Activated T-cell treated with anti-CD3 and anti-CD28 coated beads, Interleukin-2, amount 50 U/mL, for 72 hours (primary cell): ENCODE data around the gene ELP6. TPM values are rescaled to one million over a fixed set of nuclear protein-coding genes. Genes with fewer than 3 reads are reported as not detected.
"Not testable (repeated sequence)": the region's sequence is repeated elsewhere in the genome, so short reads cannot be mapped to it uniquely, and the experiment has no call there.

ENCODE experiments used
- ATAC-seq, 2 donors: fragments of 150-1000 bp; cut with Tn5 transposase; replicated peaks in 1 of 2; 2 replicates each; pipeline ENCODE4 v1.10.0; 2021; ENCODE audit warnings: moderate library complexity in 2 of 2, mild to moderate bottlenecking in 1 of 2
- DNase-seq, 2 donors: peaks; one replicate each; pipeline ENCODE4 v3.0.0; 2021 to 2022; ENCODE audit warnings: mixed read lengths in 1 of 2
- H3K27ac Mint-ChIP-seq: one replicate; pipeline ENCODE4 v1.8.0; 2022; ENCODE audit warnings: mild to moderate bottlenecking, moderate library complexity, mixed read lengths
- H3K27me3 Mint-ChIP-seq: one replicate; pipeline ENCODE4 v1.8.0; 2022; ENCODE audit warnings: low read depth, mixed read lengths
- H3K36me3 Mint-ChIP-seq, 2 donors: one replicate each; pipeline ENCODE4 v1.8.0; 2022; ENCODE audit warnings: mixed read lengths in 2 of 2, mild to moderate bottlenecking in 1 of 2; ENCODE audit not compliant: insufficient read depth in 2 of 2
- H3K4me1 Mint-ChIP-seq: one replicate; pipeline ENCODE4 v1.8.0; 2022; ENCODE audit warnings: low read depth, mixed read lengths
- H3K4me3 Mint-ChIP-seq, 2 donors: one replicate each; pipeline ENCODE4 v1.8.0; 2022; ENCODE audit warnings: mild to moderate bottlenecking in 2 of 2, mixed read lengths in 2 of 2, moderate library complexity in 2 of 2
- H3K9me3 Mint-ChIP-seq, 2 donors: one replicate each; pipeline ENCODE4 v1.8.0; 2022; ENCODE audit warnings: mixed read lengths in 2 of 2
- total RNA-seq, 2 donors: library from RNA; stranded (reverse); gene quantifications; one replicate each; pipeline ENCODE4 v1.2.3, GENCODE V29; 2022

Gene ELP6
- total RNA-seq, 2 donors from 2014 or later, result 44.4 to 45.5 TPM

GRCh38 chr3:47525617-47526016 is 12.1 kb upstream of the ELP6 start:
- peaks cover 0 to 4% of the 10 kb centered on the region in 2 donors for H3K9me3 Mint-ChIP-seq
- no peaks in the 10 kb centered on the region for H3K27me3 Mint-ChIP-seq
- ATAC-seq, result no peak
- no peak for DNase-seq
- H3K4me3 Mint-ChIP-seq, result no peak overlapping the region
- H3K4me1 Mint-ChIP-seq, result peaks cover 8% of the 10 kb centered on the region
- no peak overlapping the region for H3K27ac Mint-ChIP-seq
- no peaks in the 10 kb centered on the region for H3K36me3 Mint-ChIP-seq

DNA sequence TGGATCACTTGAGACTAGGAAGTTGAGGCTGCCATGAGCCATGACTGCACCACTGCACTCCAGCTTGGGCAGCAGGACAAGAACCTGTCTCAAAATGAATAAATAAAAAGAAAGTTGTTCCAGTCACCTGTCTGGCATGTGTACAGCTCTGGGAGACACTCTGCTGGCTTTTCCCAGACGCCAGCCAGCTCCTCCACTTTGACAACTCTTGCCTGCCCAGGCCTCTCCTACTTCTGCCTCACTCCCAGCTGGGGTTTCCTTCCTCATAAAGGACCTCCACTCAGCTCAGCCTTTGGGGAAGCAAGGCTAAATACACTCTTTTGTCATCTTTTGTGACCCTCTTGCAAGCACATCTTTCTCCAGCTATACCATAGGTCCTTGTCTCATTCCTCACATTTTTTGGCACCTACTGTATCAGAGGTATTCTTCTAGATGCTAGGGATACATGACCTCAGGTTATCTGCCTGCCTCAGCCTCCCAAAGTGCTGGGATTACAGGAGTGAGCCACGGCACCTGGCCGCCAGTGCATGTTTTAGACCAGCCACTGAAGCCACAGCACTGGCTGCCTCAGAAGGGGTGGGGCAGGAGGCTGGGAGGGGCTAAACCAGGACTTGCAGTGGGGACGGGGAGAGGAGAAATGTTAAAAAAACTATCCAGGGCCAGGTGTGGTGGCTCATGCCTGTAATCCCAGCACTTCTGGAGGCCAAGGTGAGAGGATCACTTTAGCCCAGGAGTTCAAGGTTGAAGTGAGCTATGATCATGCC is 10.0 kb upstream of the ELP6 start:
- Mint-ChIP-seq H3K27me3 (no peaks in the 10 kb centered on the region), H3K27ac (no peak overlapping the region), H3K36me3 (no peaks in the 10 kb centered on the region), H3K9me3 (peaks cover 0 to 4% of the 10 kb centered on the region in 2 donors), H3K4me1 (peaks cover 8% of the 10 kb centered on the region), H3K4me3 (no peak overlapping the region)
- DNase-seq (no peak), ATAC-seq (no peak)

DNA sequence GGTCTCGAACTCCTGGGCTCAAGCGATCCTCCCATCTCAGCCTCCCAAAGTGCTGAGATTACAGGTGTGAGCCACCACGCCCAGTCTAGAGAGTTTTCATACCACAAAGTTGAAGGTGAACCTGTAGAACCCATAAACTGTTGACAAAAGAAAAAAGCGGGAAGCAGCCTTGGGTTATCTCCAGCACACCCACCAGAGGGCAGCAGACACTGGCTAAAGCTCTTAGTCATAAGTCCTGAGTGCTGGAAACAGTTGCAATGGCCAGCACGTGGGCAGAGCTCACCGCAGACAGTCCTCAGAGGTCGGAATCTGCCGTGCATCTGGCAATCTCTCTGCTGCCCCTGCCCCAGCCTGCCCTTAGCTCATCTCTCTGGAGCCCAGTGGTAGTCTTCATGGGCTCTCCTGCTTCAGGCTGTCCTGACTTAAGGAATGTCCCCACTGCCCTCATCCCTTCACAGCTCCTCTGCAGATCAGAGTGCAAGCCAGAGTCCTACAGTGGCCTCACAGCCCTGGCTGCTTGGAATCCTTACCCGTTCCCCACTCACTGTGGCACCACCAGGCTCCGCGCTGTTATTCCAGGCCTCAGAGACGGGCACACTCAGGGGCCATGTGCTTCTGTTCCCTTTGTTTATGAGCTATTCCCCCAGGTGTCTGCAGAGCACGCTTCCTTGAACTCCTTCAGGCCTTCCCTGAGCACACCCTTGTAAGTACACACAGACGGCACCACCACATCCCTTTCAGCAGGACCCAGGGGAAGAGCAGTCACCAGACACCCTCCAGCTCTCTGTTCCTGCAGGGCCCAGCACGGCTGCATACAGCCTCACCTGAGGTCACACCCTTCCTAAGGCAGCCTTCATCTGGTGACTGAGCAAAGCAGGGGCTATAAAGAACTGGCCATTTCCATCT is 8.8 kb upstream of the ELP6 start:
- ATAC-seq (peak; percentile 97 to 98), DNase-seq (peak; percentile 83)
- Mint-ChIP-seq H3K4me1 (peaks cover 8% of the 10 kb centered on the region), H3K27ac (no peak overlapping the region), H3K27me3 (no peaks in the 10 kb centered on the region), H3K9me3 (no peaks in the 10 kb centered on the region), H3K4me3 (no peak overlapping the region), H3K36me3 (no peaks in the 10 kb centered on the region)

GRCh38 chr3:47520756-47521155 is 7.2 kb upstream of the ELP6 start:
- no peak overlapping the region for H3K27ac Mint-ChIP-seq
- peaks cover 8% of the 10 kb centered on the region for H3K4me1 Mint-ChIP-seq
- no peaks in the 10 kb centered on the region for H3K27me3 Mint-ChIP-seq
- no peaks in the 10 kb centered on the region for H3K36me3 Mint-ChIP-seq
- DNase-seq (no peak), ATAC-seq (no peak)
- no peak overlapping the region for H3K4me3 Mint-ChIP-seq
- no peaks in the 10 kb centered on the region for H3K9me3 Mint-ChIP-seq

- H3K36me3 Mint-ChIP-seq, result peaks cover 0 to 2% of the 10 kb centered on the region in 2 donors
- no peak overlapping the region for H3K4me3 Mint-ChIP-seq
- no peak overlapping the region for H3K27ac Mint-ChIP-seq
- peaks cover 12% of the 10 kb centered on the region for H3K4me1 Mint-ChIP-seq
- DNase-seq (no peak), ATAC-seq (no peak)
- no peaks in the 10 kb centered on the region for H3K27me3 Mint-ChIP-seq
- no peaks in the 10 kb centered on the region for H3K9me3 Mint-ChIP-seq
Observed at GRCh38 chr3:47517937-47518336, 4.4 kb upstream of the ELP6 start.

- DNase-seq, result no peak
- H3K36me3 Mint-ChIP-seq, result peaks cover 0 to 7% of the 10 kb centered on the region in 2 donors
Observed at GRCh38 chr3:47515864-47516319, 2.4 kb upstream of the ELP6 start.

GRCh38 chr3:47515100-47515499 is 1.6 kb upstream of the ELP6 start:
- Mint-ChIP-seq H3K36me3 (peaks cover 0 to 11% of the 10 kb centered on the region in 2 donors), H3K4me1 (peaks cover 18% of the 10 kb centered on the region), H3K27ac (peak overlapping the region; percentile 91), H3K27me3 (no peaks in the 10 kb centered on the region), H3K4me3 (peak overlapping the region; percentile 63 to 75), H3K9me3 (no peaks in the 10 kb centered on the region)
- DNase-seq (no peak), ATAC-seq (no peak)

More at GRCh38 chr3:47515864-47516319, 2.4 kb upstream of the ELP6 start:
- no peaks in the 10 kb centered on the region for H3K9me3 Mint-ChIP-seq
- H3K27me3 Mint-ChIP-seq, result no peaks in the 10 kb centered on the region
- no peak overlapping the region for H3K4me3 Mint-ChIP-seq
- ATAC-seq, result no peak
- no peak overlapping the region for H3K27ac Mint-ChIP-seq
- peaks cover 18% of the 10 kb centered on the region for H3K4me1 Mint-ChIP-seq

DNA sequence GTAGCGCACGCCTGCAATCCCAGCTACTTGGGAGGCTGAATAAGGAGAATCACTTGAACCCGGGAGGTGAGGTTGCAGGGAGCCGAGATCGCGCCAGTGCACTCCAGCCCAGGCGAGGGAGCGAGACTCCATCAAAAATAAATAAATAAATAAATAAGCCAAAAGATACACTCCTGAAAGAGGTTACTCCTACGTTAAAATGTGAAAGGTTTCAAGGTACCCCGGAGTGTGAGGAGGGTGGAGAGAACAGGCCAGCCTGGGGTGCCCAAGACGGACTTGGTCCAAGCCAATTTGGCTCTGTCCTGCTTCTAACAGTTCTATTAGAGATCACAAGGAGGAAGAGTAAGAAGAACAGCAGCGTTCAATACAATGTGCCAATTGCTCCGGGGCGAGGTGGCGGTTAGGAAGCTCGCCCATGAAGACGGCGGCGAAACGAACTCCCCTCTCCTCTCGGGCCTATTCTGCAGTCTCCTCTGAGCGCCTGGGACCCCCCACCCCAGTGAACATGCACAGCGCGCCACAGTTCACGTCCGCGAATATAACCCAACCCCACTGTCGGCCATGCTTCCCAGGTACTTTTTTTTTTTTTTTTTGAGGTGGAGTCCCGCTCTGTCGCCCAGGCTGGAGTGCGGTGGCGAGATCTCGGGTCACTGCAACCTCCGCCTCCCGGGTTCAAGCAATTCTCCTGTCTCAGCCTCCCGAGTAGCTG is 942 bp downstream of the ELP6 start:
- Mint-ChIP-seq H3K9me3 (no peaks in the 10 kb centered on the region), H3K4me1 (peaks cover 18% of the 10 kb centered on the region), H3K27ac (peak overlapping the region; percentile 99), H3K36me3 (peaks cover 2 to 13% of the 10 kb centered on the region in 2 donors), H3K27me3 (no peaks in the 10 kb centered on the region), H3K4me3 (peak overlapping the region; percentile 95 to 97)
- ATAC-seq, result peak in 1 of 2 donors; percentile 14
- DNase-seq, result peak; percentile 37

GRCh38 chr3:47505267-47505666 is 8.2 kb downstream of the ELP6 start:
- not testable (repeated sequence) for DNase-seq, H3K9me3 Mint-ChIP-seq, H3K4me1 Mint-ChIP-seq, H3K4me3 Mint-ChIP-seq, H3K27me3 Mint-ChIP-seq, ATAC-seq, H3K27ac Mint-ChIP-seq
- peaks cover 12% of the 10 kb centered on the region in 2 donors for H3K36me3 Mint-ChIP-seq

- no peak for ATAC-seq
- H3K4me3 Mint-ChIP-seq, result no peak overlapping the region
- H3K27me3 Mint-ChIP-seq, result no peaks in the 10 kb centered on the region
- H3K27ac Mint-ChIP-seq, result no peak overlapping the region
- H3K9me3 Mint-ChIP-seq, result no peaks in the 10 kb centered on the region
- H3K4me1 Mint-ChIP-seq, result peaks cover 4% of the 10 kb centered on the region
- H3K36me3 Mint-ChIP-seq, result peaks cover 9 to 13% of the 10 kb centered on the region in 2 donors
- DNase-seq, result no peak
Observed at GRCh38 chr3:47504113-47504512, 9.4 kb downstream of the ELP6 start.

DNA sequence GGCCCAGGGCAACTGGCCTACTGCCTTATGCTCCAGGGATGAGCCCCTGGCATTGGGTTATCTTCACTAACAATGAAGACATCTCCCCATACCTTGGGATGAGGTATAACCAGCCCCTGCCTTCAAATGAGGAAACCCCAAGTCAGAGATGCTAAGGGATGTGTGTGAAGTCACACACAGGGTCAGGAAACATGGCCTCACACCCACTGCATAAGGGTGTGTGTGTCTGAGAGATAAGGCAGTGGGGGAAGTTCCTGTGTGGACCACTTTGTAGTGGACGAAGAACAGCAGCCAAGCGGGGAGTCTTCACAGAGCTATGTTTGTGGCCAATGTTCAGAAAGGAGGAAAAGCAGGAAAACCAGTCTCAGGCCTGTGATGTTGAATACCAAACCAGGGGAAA is 10.5 kb downstream of the ELP6 start:
- no peak for DNase-seq
- H3K4me3 Mint-ChIP-seq, result no peak overlapping the region
- peaks cover 9 to 19% of the 10 kb centered on the region in 2 donors for H3K36me3 Mint-ChIP-seq
- H3K9me3 Mint-ChIP-seq, result no peaks in the 10 kb centered on the region
- ATAC-seq, result no peak
- H3K27me3 Mint-ChIP-seq, result no peaks in the 10 kb centered on the region
- no peak overlapping the region for H3K27ac Mint-ChIP-seq
- peaks cover 9% of the 10 kb centered on the region for H3K4me1 Mint-ChIP-seq

DNA sequence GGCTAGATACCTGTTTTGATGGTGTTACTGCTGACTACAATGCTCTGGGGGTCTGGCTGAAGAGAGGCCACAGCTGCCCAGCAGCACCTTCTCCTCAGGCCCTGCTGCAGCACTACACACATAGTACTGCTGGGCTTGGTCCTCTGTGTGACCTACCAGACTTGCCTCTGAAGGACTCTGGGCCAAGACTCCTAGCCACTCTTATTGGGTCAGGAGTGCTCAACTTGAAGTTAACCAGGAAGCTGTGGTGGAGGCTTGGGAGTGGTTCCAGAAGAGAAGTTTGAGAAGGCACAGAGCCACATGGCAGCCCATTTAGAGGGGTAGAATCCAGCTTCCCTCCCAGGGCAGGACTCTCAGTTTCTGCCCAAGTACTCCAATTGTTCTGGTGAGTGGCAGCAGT is 16.6 kb downstream of the ELP6 start:
- no peaks in the 10 kb centered on the region for H3K27me3 Mint-ChIP-seq
- ATAC-seq (no peak), DNase-seq (no peak)
- H3K4me3 Mint-ChIP-seq, result no peak overlapping the region
- H3K27ac Mint-ChIP-seq, result no peak overlapping the region
- H3K4me1 Mint-ChIP-seq, result peaks cover 5% of the 10 kb centered on the region
- peaks cover 7 to 22% of the 10 kb centered on the region in 2 donors for H3K36me3 Mint-ChIP-seq
- no peaks in the 10 kb centered on the region for H3K9me3 Mint-ChIP-seq

- ATAC-seq, result no peak
- H3K27ac Mint-ChIP-seq, result no peak overlapping the region
- peaks cover 3 to 18% of the 10 kb centered on the region in 2 donors for H3K36me3 Mint-ChIP-seq
- H3K9me3 Mint-ChIP-seq, result no peaks in the 10 kb centered on the region
- no peak for DNase-seq
- H3K27me3 Mint-ChIP-seq, result no peaks in the 10 kb centered on the region
- peaks cover 5% of the 10 kb centered on the region for H3K4me1 Mint-ChIP-seq
- no peak overlapping the region for H3K4me3 Mint-ChIP-seq
Observed at GRCh38 chr3:47495886-47496285, 17.6 kb downstream of the ELP6 start.
